NCI-H128 (cell line): ENCODE measurements around the gene LHX6.

Experiments
- DNase-seq: peaks from one replicate; lab custom pipeline; 2025; ENCODE audit not compliant: unreplicated experiment; lab: John Stamatoyannopoulos, UW

Gene LHX6

GRCh38 chr9:122158202-122158601 lies 70.6 kb downstream of the LHX6 start:
- no peak for DNase-seq

- DNase-seq: no peak
These were observed 73.0 kb downstream of the LHX6 start for GRCh38 chr9:122155796-122156195.
